CD4-positive, alpha-beta T cell treated with Interferon alpha-2 for 1 hour (primary cell): Measurements from ENCODE around the gene SLC6A11.

Experiments
- DNase-seq, 2 donors: peaks; one replicate each; pipeline ENCODE4 v3.0.0-alpha.2; 2020 to 2022

The SLC6A11 gene

GRCh38 chr3:10890665-10891064 lies 74.6 kb downstream of the SLC6A11 start:
- DNase-seq: no peak

DNA sequence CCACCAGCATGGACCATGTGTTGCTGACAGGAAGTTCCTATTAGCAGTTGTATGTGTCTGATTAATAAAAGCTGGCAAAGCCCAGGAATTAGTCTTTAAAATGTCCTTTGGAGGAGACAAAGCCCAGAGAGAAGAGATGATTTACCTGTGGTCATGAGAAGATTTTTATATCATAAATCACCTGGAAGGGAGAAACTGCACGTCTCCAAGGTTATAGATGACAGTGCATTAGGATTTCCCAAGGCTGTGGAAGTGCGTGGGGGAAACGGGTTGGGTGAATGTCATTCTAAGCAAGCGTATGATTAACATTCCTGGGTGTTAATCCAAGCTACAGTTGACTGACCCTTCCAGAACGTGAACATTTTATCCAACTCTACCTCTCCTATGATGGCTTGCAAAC lies 76.6 kb downstream of the SLC6A11 start:
- no peak for DNase-seq

GRCh38 chr3:10901296-10901945 lies 85.4 kb downstream of the SLC6A11 start:
- DNase-seq: no peak

GRCh38 chr3:10907262-10907661 lies 91.2 kb downstream of the SLC6A11 start:
- DNase-seq: no peak

DNA sequence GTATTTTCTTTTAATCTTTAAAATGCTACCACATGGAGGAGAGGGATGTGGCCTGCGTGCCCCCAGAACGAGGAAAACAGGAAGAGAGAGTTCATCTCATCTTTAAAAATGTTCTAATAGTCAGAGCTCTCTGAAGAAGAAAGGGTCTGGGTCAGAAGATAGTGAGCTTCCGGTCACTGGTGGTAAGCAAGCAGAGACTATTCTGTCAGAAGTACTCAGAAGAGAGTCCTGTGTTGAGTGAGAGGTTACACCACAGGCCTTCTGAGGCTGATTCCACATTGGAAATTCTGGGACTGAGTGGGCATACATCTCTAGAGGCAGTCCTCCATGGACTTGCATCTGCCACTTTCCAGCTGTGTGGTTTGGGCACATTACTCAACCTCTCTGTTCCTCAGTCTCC lies 94.3 kb downstream of the SLC6A11 start:
- no peak for DNase-seq

GRCh38 chr3:10911350-10912002 lies 95.4 kb downstream of the SLC6A11 start:
- DNase-seq: no peak

GRCh38 chr3:10912786-10913185 lies 96.8 kb downstream of the SLC6A11 start:
- DNase-seq: no peak

GRCh38 chr3:10915376-10915775 lies 99.3 kb downstream of the SLC6A11 start:
- no peak for DNase-seq

DNA sequence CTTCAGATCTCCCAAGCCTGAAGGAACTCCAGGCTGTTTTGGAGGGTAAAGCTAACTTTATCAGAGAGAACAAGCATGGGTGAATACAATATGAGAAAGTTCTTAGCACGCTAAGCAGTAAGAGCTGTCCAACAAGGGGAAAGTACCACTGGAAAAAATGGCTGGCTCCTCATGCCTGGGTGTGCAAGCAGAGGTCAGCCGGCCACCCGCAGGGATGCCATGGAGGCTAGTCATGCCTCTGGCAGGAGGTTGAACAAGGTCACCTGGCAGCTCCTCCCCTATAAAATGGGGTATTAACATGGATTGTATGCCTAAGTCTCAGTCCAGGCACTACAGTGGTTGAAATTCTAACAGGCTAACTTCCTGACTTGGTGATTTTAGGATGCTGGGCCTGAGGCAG lies 101.1 kb downstream of the SLC6A11 start:
- DNase-seq: no peak

DNA sequence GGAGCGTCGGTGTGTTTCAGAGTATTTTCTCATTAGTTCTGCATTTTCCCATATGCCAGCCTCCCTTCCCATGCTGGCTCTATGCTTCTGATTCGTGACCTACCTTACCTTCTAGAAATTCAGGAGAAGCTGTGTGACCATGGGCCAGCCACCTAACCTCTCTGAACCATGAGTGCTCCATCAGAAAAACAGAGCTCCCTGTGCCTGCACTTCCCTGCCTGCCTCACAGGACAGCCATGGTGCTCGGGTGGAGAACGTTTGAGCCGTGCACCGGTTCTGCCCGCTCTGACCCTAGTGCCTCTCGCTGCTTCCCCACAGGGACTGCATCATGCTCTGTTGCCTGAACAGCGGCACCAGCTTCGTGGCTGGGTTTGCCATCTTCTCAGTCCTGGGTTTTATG lies 102.0 kb downstream of the SLC6A11 start:
- DNase-seq: no peak

DNA sequence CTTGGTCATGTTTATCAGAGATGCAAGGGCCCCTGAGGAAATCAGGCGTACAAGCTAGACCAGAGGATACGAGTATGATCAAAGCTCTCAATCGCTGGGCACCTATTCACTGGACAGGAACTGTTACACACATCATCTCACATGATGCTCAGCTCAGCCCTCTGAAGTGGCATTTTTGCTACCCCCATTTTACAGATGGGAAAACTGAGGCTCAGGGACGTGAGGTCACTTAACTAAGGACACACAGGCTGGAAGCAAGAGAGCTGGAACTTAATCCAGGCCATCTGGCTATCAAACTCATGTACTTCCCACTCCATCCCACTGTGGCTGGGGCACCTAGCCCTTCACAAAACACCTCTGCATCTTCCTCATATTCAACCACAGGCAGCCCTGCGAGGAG lies 103.6 kb downstream of the SLC6A11 start:
- no peak for DNase-seq

- DNase-seq: no peak
These were observed 109.6 kb downstream of the SLC6A11 start for GRCh38 chr3:10925436-10926255.

DNA sequence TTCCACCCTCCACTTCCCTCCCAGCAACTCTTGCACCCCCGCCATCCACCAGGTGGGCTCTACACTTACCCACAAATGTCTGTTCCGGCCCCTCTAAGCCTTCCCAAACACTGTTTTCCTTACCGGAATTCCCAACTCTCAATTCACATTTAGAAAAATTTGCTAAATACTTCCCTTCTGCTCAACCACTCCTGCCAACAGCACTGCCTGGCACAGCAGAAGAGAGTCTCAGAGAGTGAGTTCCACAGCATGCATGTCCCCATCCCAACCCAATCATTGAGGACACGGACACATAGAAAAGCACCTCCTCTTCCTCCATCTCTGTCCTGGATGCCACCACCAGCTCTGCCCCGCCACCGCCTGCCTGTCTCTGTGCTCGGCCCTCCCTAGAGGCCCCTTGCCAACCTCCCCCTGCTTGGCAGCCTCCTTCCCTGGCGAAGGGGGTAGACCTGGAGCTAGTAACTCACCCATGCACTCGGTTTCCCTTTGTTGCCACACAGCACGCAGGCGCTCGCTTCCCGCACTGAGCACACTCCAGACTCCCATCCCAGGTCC lies 110.3 kb downstream of the SLC6A11 start:
- DNase-seq: no peak

- no peak for DNase-seq
These were observed 110.9 kb downstream of the SLC6A11 start for GRCh38 chr3:10926811-10927521.

- no peak for DNase-seq
These were observed 111.5 kb downstream of the SLC6A11 start for GRCh38 chr3:10927551-10927950.

DNA sequence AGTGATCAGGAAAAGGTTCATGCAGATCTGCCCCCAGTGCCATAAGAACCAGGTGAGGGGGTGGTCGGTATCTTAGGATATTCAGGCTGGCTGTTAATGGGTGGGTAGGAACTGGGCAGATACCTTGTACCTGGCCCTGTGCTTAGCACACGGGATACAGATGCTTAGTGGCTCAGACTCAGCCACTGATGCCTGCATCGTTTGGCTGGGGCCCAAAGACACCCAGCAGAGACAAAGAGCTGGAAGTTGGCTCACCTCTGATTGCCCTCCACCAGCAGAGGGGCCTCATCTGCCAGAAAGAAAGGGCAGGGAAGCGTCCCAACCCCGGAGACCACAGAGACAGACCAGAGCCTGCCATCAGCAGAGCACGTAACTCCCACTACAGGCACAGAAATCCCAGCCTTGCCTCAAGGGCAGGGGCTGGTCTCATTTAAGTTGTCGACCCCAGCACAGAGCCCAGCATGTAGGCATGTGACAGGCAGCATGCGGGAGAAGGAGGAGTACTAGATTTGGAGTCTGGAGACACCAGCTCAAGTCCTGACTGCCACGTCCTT lies 112.5 kb downstream of the SLC6A11 start:
- no peak for DNase-seq

DNA sequence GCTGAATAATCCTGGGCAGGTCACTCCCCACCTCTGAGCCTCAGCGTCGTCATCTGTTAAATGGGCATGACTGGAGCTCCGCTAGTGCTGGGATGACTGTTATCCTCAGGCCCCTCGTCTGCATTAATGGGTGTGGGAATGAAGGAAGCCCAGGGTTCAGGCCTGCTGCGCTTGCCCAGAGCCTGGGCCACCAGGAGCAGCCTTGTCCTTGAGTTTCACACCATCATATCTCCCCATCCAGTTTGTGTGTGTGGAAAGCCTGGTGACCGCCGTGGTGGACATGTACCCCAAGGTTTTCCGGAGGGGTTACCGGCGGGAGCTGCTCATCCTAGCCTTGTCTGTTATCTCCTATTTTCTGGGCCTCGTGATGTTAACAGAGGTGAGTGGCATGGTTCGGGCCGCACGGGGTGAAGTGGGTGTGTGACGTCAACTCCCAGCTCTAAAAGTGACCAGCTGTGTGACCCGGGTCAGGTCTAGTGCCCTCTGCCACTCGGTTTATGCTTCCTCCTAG lies 113.0 kb downstream of the SLC6A11 start:
- DNase-seq: no peak

- no peak for DNase-seq
These were observed 114.1 kb downstream of the SLC6A11 start for GRCh38 chr3:10929978-10930665.

GRCh38 chr3:10930666-10931040 lies 114.6 kb downstream of the SLC6A11 start:
- no peak for DNase-seq

DNA sequence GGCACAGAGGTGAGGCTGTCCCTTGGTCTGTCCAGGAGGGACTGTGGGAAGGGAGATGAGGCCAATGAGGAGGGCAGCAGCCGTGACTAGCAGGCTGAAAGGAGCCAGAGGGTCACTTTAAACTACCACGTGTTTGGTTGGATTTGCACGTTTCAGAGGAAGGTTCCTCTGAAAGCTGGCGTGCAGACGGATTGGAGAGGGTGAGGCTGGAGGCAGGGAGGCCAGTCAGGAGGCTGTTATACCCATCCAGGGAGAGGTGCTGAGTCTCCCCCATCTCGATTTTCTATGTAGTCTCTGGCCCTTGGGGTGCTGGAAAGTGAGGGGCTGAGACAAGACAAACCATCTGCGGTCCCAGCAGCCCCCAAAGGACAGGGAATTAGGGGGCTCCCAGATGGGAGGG lies 116.6 kb downstream of the SLC6A11 start:
- DNase-seq: no peak

DNA sequence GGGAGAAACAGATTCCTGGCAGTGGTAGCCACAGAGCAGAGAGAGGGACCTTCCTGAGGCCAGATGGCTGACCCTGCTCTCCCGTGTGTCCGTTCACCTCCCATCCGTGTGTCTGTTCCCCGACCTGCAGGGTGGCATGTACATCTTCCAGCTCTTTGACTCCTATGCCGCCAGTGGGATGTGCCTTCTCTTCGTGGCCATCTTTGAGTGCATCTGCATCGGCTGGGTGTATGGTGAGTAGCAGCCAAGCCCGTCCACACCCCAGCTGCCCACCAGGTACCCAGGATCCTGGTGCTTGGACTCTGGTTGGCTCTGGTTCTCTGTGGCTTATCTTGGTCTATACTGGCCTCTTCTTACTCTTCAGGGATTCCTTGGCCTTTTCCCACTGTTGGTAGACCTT lies 117.0 kb downstream of the SLC6A11 start:
- DNase-seq: no peak

GRCh38 chr3:10933470-10933804 lies 117.4 kb downstream of the SLC6A11 start:
- no peak for DNase-seq
